SU-DHL-6 (cell line): Measurements from ENCODE around the gene KLF3.

Experiments
- EZH2phosphoT487 ChIP-seq: fragments of 200-600 bp; sonication (generic), shearing (Covaris generic); conservative IDR thresholded peaks from 2 replicates; pipeline ENCODE4 v1.6.1; 2018; ENCODE audit warnings: mild to moderate bottlenecking, antibody characterized with exemption, low read length, moderate library complexity, mixed read lengths
- TF ChIP-seq, protein P1 (sequence below): fragments of 200-600 bp; sonication (generic); IDR thresholded peaks from one replicate; pipeline ENCODE4 v1.5.1; 2017; ENCODE audit warnings: antibody characterized with exemption, mild to moderate bottlenecking, low read length, moderate library complexity; ENCODE audit not compliant: insufficient read depth, poor library complexity, severe bottlenecking

DNA sequence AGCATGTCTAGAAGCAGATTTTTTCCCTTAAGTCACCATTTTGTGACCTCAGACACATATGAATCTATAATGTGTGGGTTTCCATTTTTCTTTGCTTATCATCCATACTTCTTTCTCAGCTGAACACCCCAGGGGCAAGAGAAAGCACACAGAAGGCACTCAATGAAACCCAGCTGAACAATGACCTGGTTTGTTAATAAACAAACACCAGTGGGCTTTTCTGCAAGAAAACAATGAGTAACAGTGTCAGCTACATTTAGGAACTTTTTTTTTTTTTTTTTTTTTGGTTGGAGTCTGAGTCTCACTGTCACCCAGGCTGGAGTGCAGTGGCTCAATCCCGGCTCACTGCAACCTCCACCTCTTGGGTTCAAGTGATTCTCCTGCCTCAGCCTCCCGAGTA lies 40.7 kb upstream of the KLF3 start:
- TF ChIP-seq, protein P1, sequence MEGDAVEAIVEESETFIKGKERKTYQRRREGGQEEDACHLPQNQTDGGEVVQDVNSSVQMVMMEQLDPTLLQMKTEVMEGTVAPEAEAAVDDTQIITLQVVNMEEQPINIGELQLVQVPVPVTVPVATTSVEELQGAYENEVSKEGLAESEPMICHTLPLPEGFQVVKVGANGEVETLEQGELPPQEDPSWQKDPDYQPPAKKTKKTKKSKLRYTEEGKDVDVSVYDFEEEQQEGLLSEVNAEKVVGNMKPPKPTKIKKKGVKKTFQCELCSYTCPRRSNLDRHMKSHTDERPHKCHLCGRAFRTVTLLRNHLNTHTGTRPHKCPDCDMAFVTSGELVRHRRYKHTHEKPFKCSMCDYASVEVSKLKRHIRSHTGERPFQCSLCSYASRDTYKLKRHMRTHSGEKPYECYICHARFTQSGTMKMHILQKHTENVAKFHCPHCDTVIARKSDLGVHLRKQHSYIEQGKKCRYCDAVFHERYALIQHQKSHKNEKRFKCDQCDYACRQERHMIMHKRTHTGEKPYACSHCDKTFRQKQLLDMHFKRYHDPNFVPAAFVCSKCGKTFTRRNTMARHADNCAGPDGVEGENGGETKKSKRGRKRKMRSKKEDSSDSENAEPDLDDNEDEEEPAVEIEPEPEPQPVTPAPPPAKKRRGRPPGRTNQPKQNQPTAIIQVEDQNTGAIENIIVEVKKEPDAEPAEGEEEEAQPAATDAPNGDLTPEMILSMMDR = no peak
- no peak for TF ChIP-seq EZH2phosphoT487
